ENCODE measurements around the gene TEX47. TPM values are rescaled to one million over a fixed set of nuclear protein-coding genes. Genes with fewer than 3 reads are reported as not detected.

Gene TEX47
- total RNA-seq, 1 experiment from 2014 or later = not detected

GRCh38 chr7:88761779-88762178, 33.8 kb downstream of the TEX47 start:
- Histone ChIP-seq H3K9me3 (ENCODE audit: low read depth, low read length, poor library complexity, severe bottlenecking) (no peaks in the 10 kb centered on the region), H3K27ac (ENCODE audit: low read depth, low read length, poor library complexity, severe bottlenecking) (no peak overlapping the region), H3K27me3 (replicated peaks; ENCODE audit: insufficient read depth, low read depth, low read length, poor library complexity) (peaks cover 93% of the 10 kb centered on the region), H3K4me3 (ENCODE audit: low read depth, low read length, poor library complexity, severe bottlenecking) (no peak overlapping the region), H3K36me3 (ENCODE audit: insufficient read depth, low read length, poor library complexity, severe bottlenecking) (no peaks in the 10 kb centered on the region), H3K4me1 (ENCODE audit: insufficient read depth, low read length, poor library complexity, severe bottlenecking) (no peaks in the 10 kb centered on the region)
- DNase-seq (ENCODE audit: low spot score) = no peak
- ChIA-PET POLR2A (ENCODE audit: low non-redundant PET) (no interaction called here), CTCF (no interaction called here)
- TF ChIP-seq, protein P1, sequence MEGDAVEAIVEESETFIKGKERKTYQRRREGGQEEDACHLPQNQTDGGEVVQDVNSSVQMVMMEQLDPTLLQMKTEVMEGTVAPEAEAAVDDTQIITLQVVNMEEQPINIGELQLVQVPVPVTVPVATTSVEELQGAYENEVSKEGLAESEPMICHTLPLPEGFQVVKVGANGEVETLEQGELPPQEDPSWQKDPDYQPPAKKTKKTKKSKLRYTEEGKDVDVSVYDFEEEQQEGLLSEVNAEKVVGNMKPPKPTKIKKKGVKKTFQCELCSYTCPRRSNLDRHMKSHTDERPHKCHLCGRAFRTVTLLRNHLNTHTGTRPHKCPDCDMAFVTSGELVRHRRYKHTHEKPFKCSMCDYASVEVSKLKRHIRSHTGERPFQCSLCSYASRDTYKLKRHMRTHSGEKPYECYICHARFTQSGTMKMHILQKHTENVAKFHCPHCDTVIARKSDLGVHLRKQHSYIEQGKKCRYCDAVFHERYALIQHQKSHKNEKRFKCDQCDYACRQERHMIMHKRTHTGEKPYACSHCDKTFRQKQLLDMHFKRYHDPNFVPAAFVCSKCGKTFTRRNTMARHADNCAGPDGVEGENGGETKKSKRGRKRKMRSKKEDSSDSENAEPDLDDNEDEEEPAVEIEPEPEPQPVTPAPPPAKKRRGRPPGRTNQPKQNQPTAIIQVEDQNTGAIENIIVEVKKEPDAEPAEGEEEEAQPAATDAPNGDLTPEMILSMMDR (conservative IDR thresholded peaks at IDR 0.05; ENCODE audit: low read depth, low read length) = no peak
- no peak for TF ChIP-seq EZH2 (IDR thresholded peaks at IDR 0.05; ENCODE audit: borderline replicate concordance, low read depth, low read length, poor library complexity, severe bottlenecking)
- intact Hi-C loops (cut with micrococcal nuclease; ENCODE audit: unreplicated experiment) = no loop called here
- no TSS peak for BruUV-seq (replicated peaks)

GRCh38 chr7:88760136-88760515, 35.4 kb downstream of the TEX47 start:
- intact Hi-C loops (cut with micrococcal nuclease; ENCODE audit: unreplicated experiment) = no loop called here
- DNase-seq (ENCODE audit: low spot score) = no peak
- ChIA-PET CTCF (no interaction called here), POLR2A (ENCODE audit: low non-redundant PET) (no interaction called here)
- Histone ChIP-seq H3K27ac (ENCODE audit: low read depth, low read length, poor library complexity, severe bottlenecking) (no peak overlapping the region), H3K4me1 (ENCODE audit: insufficient read depth, low read length, poor library complexity, severe bottlenecking) (no peaks in the 10 kb centered on the region), H3K36me3 (ENCODE audit: insufficient read depth, low read length, poor library complexity, severe bottlenecking) (no peaks in the 10 kb centered on the region), H3K27me3 (replicated peaks; ENCODE audit: insufficient read depth, low read depth, low read length, poor library complexity) (peaks cover 91% of the 10 kb centered on the region), H3K4me3 (ENCODE audit: low read depth, low read length, poor library complexity, severe bottlenecking) (no peak overlapping the region), H3K9me3 (ENCODE audit: low read depth, low read length, poor library complexity, severe bottlenecking) (no peaks in the 10 kb centered on the region)
- TF ChIP-seq, protein P1 (conservative IDR thresholded peaks at IDR 0.05; ENCODE audit: low read depth, low read length) = no peak
- TF ChIP-seq EZH2 (IDR thresholded peaks at IDR 0.05; ENCODE audit: borderline replicate concordance, low read depth, low read length, poor library complexity, severe bottlenecking) = no peak
- BruUV-seq (replicated peaks) = no TSS peak

- no peaks in the 10 kb centered on the region for H3K36me3 ChIP-seq (ENCODE audit: insufficient read depth, low read length, poor library complexity, severe bottlenecking)
- no TSS peak for BruUV-seq (replicated peaks)
- no peak for DNase-seq (ENCODE audit: low spot score)
- no peaks in the 10 kb centered on the region for H3K4me1 ChIP-seq (ENCODE audit: insufficient read depth, low read length, poor library complexity, severe bottlenecking)
- intact Hi-C loops (cut with micrococcal nuclease; ENCODE audit: unreplicated experiment) = no loop called here
- no peak within 1 kb of the TSS for H3K4me3 ChIP-seq (ENCODE audit: low read depth, low read length, poor library complexity, severe bottlenecking)
- TF ChIP-seq EZH2 (IDR thresholded peaks at IDR 0.05; ENCODE audit: borderline replicate concordance, low read depth, low read length, poor library complexity, severe bottlenecking) = peak; percentile 90
- TF ChIP-seq, protein P1 (conservative IDR thresholded peaks at IDR 0.05; ENCODE audit: low read depth, low read length) = no peak
- CTCF ChIA-PET = no interaction called here
- H3K9me3 ChIP-seq (ENCODE audit: low read depth, low read length, poor library complexity, severe bottlenecking) = no peaks in the 10 kb centered on the region
- POLR2A ChIA-PET (ENCODE audit: low non-redundant PET) = no interaction called here
- peaks cover 85% of the 10 kb centered on the region for H3K27me3 ChIP-seq (replicated peaks; ENCODE audit: insufficient read depth, low read depth, low read length, poor library complexity)
- no peak within 1 kb of the TSS for H3K27ac ChIP-seq (ENCODE audit: low read depth, low read length, poor library complexity, severe bottlenecking)
Observed at GRCh38 chr7:88759230-88760135, 36.1 kb downstream of the TEX47 start, which contains the start of gene ZNF804B. TSS of gene ZNF804B (plus strand) at chr7:88759700. CDS start at chr7:88759977, 277 bp downstream.
